AG09309 (cell line): Measurements from ENCODE around the gene DNAJC11.

Source experiments
- DNase-seq: peaks from one replicate; pipeline ENCODE4 v3.0.0-alpha.2; 2010; ENCODE audit warnings: low read depth
- H3K4me3 ChIP-seq: 2 replicates; pipeline ENCODE4 v1.5.1; 2011; ENCODE audit warnings: mild to moderate bottlenecking, low read depth, low read length, moderate library complexity; ENCODE audit not compliant: control insufficient read depth
- TF ChIP-seq, protein P1 (sequence below): IDR thresholded peaks from 2 replicates; pipeline ENCODE4 v1.5.1; 2011; ENCODE audit warnings: mild to moderate bottlenecking, low read depth, low read length, inconsistent platforms; ENCODE audit not compliant: insufficient read depth, control insufficient read depth; ENCODE audit errors: missing control alignments

Gene DNAJC11

GRCh38 chr1:6738987-6739676 is 37.5 kb upstream of the DNAJC11 start:
- TF ChIP-seq, protein P1, sequence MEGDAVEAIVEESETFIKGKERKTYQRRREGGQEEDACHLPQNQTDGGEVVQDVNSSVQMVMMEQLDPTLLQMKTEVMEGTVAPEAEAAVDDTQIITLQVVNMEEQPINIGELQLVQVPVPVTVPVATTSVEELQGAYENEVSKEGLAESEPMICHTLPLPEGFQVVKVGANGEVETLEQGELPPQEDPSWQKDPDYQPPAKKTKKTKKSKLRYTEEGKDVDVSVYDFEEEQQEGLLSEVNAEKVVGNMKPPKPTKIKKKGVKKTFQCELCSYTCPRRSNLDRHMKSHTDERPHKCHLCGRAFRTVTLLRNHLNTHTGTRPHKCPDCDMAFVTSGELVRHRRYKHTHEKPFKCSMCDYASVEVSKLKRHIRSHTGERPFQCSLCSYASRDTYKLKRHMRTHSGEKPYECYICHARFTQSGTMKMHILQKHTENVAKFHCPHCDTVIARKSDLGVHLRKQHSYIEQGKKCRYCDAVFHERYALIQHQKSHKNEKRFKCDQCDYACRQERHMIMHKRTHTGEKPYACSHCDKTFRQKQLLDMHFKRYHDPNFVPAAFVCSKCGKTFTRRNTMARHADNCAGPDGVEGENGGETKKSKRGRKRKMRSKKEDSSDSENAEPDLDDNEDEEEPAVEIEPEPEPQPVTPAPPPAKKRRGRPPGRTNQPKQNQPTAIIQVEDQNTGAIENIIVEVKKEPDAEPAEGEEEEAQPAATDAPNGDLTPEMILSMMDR, result no peak
- H3K4me3 ChIP-seq, result no peak overlapping the region
- no peak for DNase-seq

DNA sequence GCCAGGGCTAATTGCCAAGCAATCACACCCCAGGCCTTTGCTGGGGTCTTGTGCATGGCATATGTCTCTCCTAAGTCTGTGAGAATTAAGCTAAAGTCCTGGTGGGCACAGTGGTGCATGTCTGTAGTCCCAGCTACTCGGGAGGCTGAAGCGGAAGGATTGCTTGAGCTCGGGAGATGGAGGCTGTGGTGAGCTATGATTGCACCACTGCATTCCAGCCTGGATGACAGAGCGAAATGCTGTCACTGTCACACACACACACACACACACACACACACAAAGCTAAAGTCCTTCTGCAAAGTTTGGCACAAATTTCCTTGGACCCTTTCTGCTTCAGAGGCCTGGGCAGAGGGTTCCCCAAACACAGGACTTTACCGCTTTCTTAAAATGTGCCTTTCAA is 31.3 kb upstream of the DNAJC11 start:
- H3K4me3 ChIP-seq, result no peak overlapping the region
- no peak for DNase-seq
- TF ChIP-seq, protein P1, result no peak

- TF ChIP-seq, protein P1, result no peak
- DNase-seq, result no peak
- no peak overlapping the region for H3K4me3 ChIP-seq
Observed at GRCh38 chr1:6731905-6732304, 30.3 kb upstream of the DNAJC11 start.

DNA sequence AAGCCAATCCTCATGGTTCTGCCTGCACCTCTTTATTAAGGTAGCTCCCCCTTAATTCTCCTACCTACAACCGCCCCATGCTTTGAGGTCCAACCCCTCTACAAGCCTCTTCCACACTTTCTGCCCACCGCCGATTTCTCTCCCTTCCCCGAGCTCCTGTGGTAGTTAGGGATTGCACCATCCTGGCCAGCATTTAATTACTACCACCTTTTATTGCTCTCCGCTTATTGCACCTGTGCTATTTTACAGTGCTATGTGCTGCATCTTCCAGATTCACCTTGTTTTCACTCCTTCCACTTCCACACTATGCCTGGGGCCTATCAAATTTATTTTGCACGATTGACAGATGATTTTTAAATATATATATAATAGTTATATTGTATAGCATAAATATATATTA is 29.3 kb upstream of the DNAJC11 start:
- no peak for DNase-seq

DNA sequence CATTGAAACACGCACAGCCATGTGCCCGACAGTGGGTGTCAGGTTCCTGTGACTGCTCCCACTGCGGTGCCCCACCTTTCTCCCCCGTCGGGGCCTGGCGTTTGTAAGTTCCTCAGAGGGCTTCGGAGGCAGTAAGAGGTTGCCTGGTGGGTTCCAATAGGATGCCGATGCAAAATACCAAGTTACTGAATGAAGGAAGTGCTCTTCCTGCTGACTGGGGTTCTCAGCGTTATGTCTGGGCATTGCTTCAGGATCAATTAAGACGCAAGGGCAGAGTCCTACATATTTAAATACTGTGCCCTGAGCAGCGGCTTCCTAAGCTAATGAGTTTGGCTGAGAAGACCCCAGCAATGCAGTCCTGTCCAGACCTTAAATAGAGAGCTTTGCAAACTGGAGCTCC is 28.9 kb upstream of the DNAJC11 start:
- no peak overlapping the region for H3K4me3 ChIP-seq
- TF ChIP-seq, protein P1, result no peak
- no peak for DNase-seq

More for the DNA sequence above, 29.3 kb upstream of the DNAJC11 start:
- H3K4me3 ChIP-seq, result no peak overlapping the region
- TF ChIP-seq, protein P1, result no peak

DNA sequence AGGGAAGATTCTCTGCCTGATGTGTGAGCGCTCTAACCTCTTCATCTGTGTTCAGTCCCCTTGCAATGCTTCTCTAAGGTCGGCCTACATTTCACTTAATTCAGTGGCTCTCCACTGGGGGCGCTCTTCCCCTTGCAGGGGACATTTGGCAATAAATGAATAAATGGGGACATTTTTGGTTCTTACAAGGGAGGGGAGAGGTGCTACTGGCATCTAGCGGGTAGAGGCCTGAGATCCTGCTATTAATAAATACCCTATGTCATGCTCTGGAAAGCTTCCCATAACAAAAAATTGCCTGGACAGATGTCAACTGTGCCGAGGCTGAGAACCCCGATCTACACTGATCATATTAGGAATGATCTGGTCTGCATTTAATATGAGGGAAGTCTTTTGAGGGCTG is 25.9 kb upstream of the DNAJC11 start:
- TF ChIP-seq, protein P1, result peak; percentile 89
- DNase-seq, result no peak
- H3K4me3 ChIP-seq, result no peak overlapping the region
